Measurements from ENCODE around the gene ATRX.
"Not testable (repeated sequence)": the region's sequence is repeated elsewhere in the genome, so short reads cannot be mapped to it uniquely, and the experiment has no call there.

The ATRX gene

DNA sequence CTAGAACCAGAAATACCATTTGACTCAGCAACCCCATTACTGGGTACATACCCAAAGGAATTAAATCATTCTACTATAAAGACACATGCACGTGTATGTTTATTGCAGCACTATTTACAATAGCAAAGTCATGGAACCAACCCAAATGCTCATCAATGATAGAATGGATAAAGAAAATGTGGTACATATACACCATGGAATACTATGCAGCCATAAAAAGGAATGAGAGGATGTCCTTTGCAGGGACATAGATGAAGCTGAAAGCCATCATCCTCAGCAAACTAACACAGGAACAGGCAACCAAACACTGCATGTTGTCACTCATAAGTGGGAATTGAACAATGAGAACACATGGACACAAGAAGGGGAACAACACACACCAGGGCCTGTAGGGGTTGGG lies 285.9 kb downstream of the ATRX start:
- DNase-seq (ENCODE audit: low spot score), result not testable (repeated sequence)

DNA sequence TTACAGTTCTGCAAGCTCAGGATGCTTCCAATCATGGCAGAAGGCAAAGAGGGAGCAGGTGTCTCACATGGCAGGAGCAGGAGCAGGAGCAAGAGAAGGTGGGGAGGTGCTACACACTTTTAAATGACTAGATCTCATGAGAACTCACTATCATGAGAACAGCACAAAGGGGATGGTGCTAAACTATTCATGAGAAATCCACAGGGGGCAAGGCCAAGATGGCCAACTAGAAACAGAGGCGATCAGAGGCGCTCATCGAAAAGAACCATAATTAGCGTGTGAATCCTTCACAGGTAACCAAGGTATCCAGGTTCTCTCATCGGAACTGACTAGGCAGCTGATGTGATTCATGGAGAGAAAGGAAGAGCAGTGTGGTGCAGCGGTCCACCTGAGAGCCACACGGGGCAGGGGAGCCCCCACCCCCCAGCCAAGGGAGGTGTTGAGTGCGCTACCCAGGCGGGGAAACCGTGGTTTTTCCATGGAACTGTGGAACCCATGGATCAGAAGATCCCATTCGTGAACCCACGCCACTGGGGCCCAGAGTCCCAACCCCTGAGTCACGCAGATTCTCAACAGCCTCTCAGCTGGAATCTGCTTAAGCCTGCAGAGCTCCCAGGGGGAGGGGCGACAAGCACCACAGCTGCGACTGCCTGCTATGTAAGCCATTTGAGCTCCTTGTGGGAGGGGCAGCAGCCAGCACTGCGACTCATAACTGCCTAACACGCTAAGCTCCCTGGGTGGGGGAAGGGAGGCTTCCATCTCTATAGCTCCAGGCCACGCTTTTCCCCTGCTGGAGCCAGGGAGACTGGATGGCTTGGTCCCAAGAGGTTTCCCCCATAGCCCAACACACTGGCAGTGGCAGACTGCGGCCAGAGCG lies 292.1 kb downstream of the ATRX start:
- DNase-seq (ENCODE audit: low spot score), result no peak

DNA sequence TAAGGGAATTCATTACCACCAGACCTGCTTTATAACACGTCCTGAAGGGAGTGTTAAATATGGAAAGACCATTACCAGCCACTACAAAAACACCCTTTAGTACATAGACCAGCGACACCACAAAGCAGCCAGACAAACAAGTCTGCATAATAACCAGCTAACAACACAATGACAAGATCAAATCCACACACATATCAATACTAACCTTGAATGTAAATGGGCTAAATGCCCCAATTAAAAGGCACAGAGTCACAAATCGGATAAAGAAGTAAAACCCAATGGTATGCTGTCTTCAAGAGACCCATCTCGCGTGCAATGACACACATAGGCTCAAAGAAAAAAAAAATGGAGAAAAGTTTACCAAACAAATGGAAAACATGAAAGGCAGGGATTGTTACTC lies 302.0 kb downstream of the ATRX start:
- no peak for DNase-seq (ENCODE audit: low spot score)

DNA sequence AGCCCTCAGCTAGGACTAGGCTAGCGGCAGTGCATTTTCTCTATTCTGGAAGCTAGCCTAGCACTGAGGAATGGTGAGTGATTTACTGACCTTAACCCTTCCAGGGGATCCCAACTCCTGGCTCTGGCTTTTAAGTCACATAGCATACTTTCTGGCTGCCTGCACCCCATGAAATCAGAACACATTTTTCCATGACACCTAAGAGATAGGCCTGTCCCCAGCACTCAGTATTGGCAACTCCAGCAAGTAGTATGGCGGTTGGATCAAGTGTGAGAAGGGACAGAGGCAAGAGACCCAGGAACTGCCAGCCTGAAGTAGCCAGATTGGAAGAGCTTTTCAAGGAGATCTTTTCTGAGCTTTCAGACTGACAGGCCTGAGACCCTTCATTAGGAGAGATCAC lies 330.6 kb downstream of the ATRX start:
- DNase-seq (ENCODE audit: low spot score), result no peak

All from pons (tissue), 1 donor.